Hepatocyte (in vitro differentiated cells): Measurements from ENCODE around the gene LIPE. TPM values are rescaled to one million over a fixed set of nuclear protein-coding genes. Genes with fewer than 3 reads are reported as not detected.

Source experiments
- DNase-seq: peaks from one replicate; pipeline ENCODE4 v3.0.0-alpha.2; 2016; ENCODE audit warnings: low spot score
- H2AFZ ChIP-seq: fragments of 200-600 bp; sonication (generic); 2 replicates; pipeline ENCODE4 v1.6.0; 2016; ENCODE audit warnings: antibody characterized with exemption, mild to moderate bottlenecking
- H3K27ac ChIP-seq: fragments of 200-600 bp; sonication (generic); 2 replicates; pipeline ENCODE4 v1.5.1; 2016; ENCODE audit warnings: mild to moderate bottlenecking
- H3K27me3 ChIP-seq: fragments of 200-600 bp; sonication (generic); 2 replicates; pipeline ENCODE4 v1.6.1; 2016
- H3K36me3 ChIP-seq: fragments of 200-600 bp; sonication (generic); replicated peaks from 2 replicates; pipeline ENCODE4 v1.5.1; 2016; ENCODE audit warnings: low read depth; ENCODE audit not compliant: insufficient read depth
- H3K4me1 ChIP-seq: fragments of 200-600 bp; sonication (generic); 2 replicates; pipeline ENCODE4 v1.5.1; 2016; ENCODE audit warnings: mild to moderate bottlenecking, moderate library complexity; ENCODE audit not compliant: insufficient read depth
- H3K4me2 ChIP-seq: fragments of 200-600 bp; sonication (generic); 2 replicates; pipeline ENCODE4 v1.6.0; 2016
- H3K4me3 ChIP-seq: fragments of 200-600 bp; sonication (generic); 2 replicates; pipeline ENCODE4 v1.5.1; 2016; ENCODE audit warnings: mild to moderate bottlenecking
- H3K79me2 ChIP-seq: fragments of 200-600 bp; sonication (generic); 2 replicates; pipeline ENCODE4 v1.6.0; 2017; ENCODE audit warnings: mild to moderate bottlenecking
- H3K9me2 ChIP-seq: fragments of 200-600 bp; sonication (generic); replicated peaks from 2 replicates; pipeline ENCODE4 v1.6.0; 2017; ENCODE audit warnings: mild to moderate bottlenecking; ENCODE audit not compliant: insufficient read depth
- H3K9me3 ChIP-seq: fragments of 200-600 bp; sonication (generic); 2 replicates; pipeline ENCODE4 v1.5.1; 2016; ENCODE audit warnings: low read depth, mild to moderate bottlenecking
- H4K20me1 ChIP-seq: fragments of 200-600 bp; sonication (generic); 2 replicates; pipeline ENCODE4 v1.6.0; 2016; ENCODE audit warnings: mild to moderate bottlenecking; ENCODE audit not compliant: insufficient read depth, poor library complexity, severe bottlenecking
- CTCF ChIP-seq: fragments of 200-600 bp; sonication (generic); IDR thresholded peaks from 2 replicates; pipeline ENCODE4 v1.5.1; 2016; ENCODE audit warnings: antibody characterized with exemption, mild to moderate bottlenecking; ENCODE audit not compliant: poor library complexity
- EZH2 ChIP-seq: fragments of 200-600 bp; sonication (generic); IDR thresholded peaks from 2 replicates; pipeline ENCODE4 v1.6.1; 2016; ENCODE audit warnings: antibody characterized with exemption, mild to moderate bottlenecking, borderline replicate concordance
- EZH2phosphoT487 ChIP-seq: fragments of 200-600 bp; sonication (generic); IDR thresholded peaks from one replicate; pipeline ENCODE4 v1.6.1; 2018; ENCODE audit warnings: antibody characterized with exemption, mild to moderate bottlenecking, low read depth, moderate library complexity; ENCODE audit not compliant: unreplicated experiment, severe bottlenecking
- WGBS: methylation state at CpG from one replicate; pipeline ENCODE4 v1.1.6; 2016; ENCODE audit warnings: low lambda C conversion rate; ENCODE audit errors: missing lambda C conversion rate; 5-methylcytosine and 5-hydroxymethylcytosine counted together
- polyA plus RNA-seq: library from polyadenylated mRNA; unstranded; fragments of >200 nt; fragmentation: Nextera tagmentation; extraction: Ambion mirVana; gene quantifications from 2 replicates; pipeline ENCODE4 v1.2.1, GENCODE V29; 2016
- total RNA-seq: library from RNA; depleted of rRNA; stranded (reverse); fragments of >200 nt; gene quantifications from 2 replicates; pipeline ENCODE4 v1.2.3, GENCODE V29; 2014

Gene LIPE
- total and polyA plus RNA-seq, 2 experiments from 2014 or later, result 6.4 to 7.1 TPM

GRCh38 chr19:42356686-42357085 lies 70.5 kb downstream of the LIPE start:
- no peaks in the 10 kb centered on the region for H3K27me3 ChIP-seq
- no peak for DNase-seq
- H3K9me3 ChIP-seq, result no peaks in the 10 kb centered on the region
- H2AFZ ChIP-seq, result no peak overlapping the region
- H3K27ac ChIP-seq, result no peak overlapping the region
- H4K20me1 ChIP-seq, result no peaks in the 10 kb centered on the region
- no peaks in the 10 kb centered on the region for H3K9me2 ChIP-seq
- no peak overlapping the region for H3K4me2 ChIP-seq
- no peak overlapping the region for H3K4me3 ChIP-seq
- WGBS, result 98% methylated on average over 15 of the region's 15 CpGs
- H3K4me1 ChIP-seq, result no peaks in the 10 kb centered on the region
- H3K79me2 ChIP-seq, result no peaks in the 10 kb centered on the region
- no peaks in the 10 kb centered on the region for H3K36me3 ChIP-seq
- TF ChIP-seq EZH2, result no peak
- no peak for TF ChIP-seq CTCF
- no peak for TF ChIP-seq EZH2phosphoT487

DNA sequence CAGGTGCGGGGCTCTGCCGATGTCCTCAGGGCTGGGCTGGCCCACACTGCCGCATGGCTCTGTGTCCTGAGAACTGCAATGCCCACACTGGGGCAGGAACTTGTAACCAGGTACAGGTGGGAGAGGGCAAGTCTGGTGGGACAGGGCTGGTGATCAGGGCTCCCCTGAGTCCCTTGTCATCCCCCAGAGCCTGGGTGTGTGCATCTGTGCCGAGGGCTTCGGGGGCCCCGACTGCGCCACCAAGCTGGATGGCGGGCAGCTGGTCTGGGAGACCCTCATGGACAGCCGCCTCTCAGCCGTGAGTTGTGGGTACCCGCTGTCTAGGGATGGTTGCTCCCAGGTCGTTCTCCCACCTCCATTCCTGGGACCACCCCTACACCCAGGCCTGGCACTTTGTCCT lies 71.3 kb downstream of the LIPE start:
- no peaks in the 10 kb centered on the region for H3K9me2 ChIP-seq
- H3K36me3 ChIP-seq, result no peaks in the 10 kb centered on the region
- no peaks in the 10 kb centered on the region for H3K27me3 ChIP-seq
- no peak for DNase-seq
- H3K79me2 ChIP-seq, result no peaks in the 10 kb centered on the region
- 93% methylated on average over 11 of the region's 12 CpGs for WGBS
- H3K4me3 ChIP-seq, result no peak overlapping the region
- no peaks in the 10 kb centered on the region for H3K9me3 ChIP-seq
- H3K27ac ChIP-seq, result no peak overlapping the region
- no peak overlapping the region for H2AFZ ChIP-seq
- H3K4me2 ChIP-seq, result no peak overlapping the region
- TF ChIP-seq EZH2, result no peak
- TF ChIP-seq EZH2phosphoT487, result no peak
- no peak for TF ChIP-seq CTCF
- no peaks in the 10 kb centered on the region for H4K20me1 ChIP-seq
- H3K4me1 ChIP-seq, result no peaks in the 10 kb centered on the region

DNA sequence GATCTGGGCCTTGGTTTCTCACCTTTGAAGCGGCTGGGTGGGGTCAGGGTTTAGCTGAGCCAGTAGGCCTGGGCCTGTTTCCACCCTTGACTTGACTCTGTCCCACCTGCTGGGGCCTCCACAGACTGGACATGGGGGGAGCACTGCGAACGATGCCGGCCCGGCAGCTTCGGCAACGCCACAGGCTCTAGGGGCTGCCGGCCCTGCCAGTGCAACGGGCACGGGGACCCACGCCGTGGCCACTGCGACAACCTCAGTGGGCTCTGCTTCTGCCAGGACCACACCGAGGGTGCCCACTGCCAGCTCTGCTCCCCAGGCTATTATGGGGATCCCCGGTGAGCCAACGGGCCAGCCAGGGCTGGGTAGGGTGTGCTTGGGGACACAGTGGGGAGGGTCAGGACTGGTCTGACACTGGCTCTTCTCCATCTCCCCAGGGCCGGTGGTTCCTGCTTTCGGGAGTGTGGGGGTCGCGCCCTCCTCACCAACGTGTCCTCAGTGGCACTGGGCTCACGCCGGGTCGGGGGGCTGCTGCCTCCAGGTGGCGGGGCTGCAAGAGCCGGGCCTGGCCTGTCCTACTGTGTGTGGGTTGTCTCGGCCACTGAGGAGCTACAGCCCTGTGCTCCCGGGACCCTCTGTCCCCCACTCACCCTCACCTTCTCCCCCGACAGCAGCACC lies 73.7 kb downstream of the LIPE start:
- no peaks in the 10 kb centered on the region for H3K9me3 ChIP-seq
- TF ChIP-seq EZH2phosphoT487 (no peak), CTCF (no peak), EZH2 (no peak)
- WGBS, result 96% methylated on average over 26 of the region's 29 CpGs
- no peaks in the 10 kb centered on the region for H3K79me2 ChIP-seq
- H4K20me1 ChIP-seq, result no peaks in the 10 kb centered on the region
- no peak overlapping the region for H3K27ac ChIP-seq
- no peaks in the 10 kb centered on the region for H3K4me1 ChIP-seq
- H2AFZ ChIP-seq, result no peak overlapping the region
- H3K9me2 ChIP-seq, result no peaks in the 10 kb centered on the region
- H3K4me3 ChIP-seq, result no peak overlapping the region
- no peaks in the 10 kb centered on the region for H3K27me3 ChIP-seq
- DNase-seq, result no peak
- H3K4me2 ChIP-seq, result no peak overlapping the region
- H3K36me3 ChIP-seq, result no peaks in the 10 kb centered on the region
